Stomach (tissue), 9 donors: ENCODE measurements around the gene PPIP5K2. TPM values are rescaled to one million over a fixed set of nuclear protein-coding genes. Genes with fewer than 3 reads are reported as not detected.
A peak's percentile ranks its signal among the peaks of the same experiment; 100 is the strongest.

Experiments
- DNase-seq, 2 donors: peaks; one replicate each; pipeline versions ENCODE4 v3.0.0 to v3.0.0-alpha.2; 2013 to 2019
- H3K27ac ChIP-seq, 5 donors: fragments of 200-600 bp in 4 of 5; sonication (generic) in 4 of 5; one replicate each; pipeline ENCODE4 v1.5.1; 2013 to 2019; ENCODE audit warnings: mild to moderate bottlenecking in 1 of 5, moderate library complexity in 1 of 5
- H3K27me3 ChIP-seq, 3 donors: fragments of 200-600 bp; sonication (generic); one replicate each; pipeline ENCODE4 v1.5.1; 2017 to 2019; ENCODE audit warnings: mixed run types in 1 of 3
- H3K36me3 ChIP-seq, 4 donors: fragments of 200-600 bp; sonication (generic); 1 replicate in 3 of 4; 2 replicates in 1 of 4; pipeline ENCODE4 v1.5.1; 2016 to 2019
- H3K4me1 ChIP-seq, 4 donors: fragments of 200-600 bp; sonication (generic); one replicate each; pipeline ENCODE4 v1.5.1; 2016 to 2019
- H3K4me3 ChIP-seq, 4 donors: fragments of 200-600 bp; sonication (generic) in 3 of 4; one replicate each; pipeline ENCODE4 v1.5.1; 2016 to 2019; ENCODE audit warnings: mild to moderate bottlenecking in 1 of 4
- H3K9me3 ChIP-seq, 4 donors: fragments of 200-600 bp; sonication (generic); one replicate each; pipeline ENCODE4 v1.5.1; 2016 to 2019
- EP300 ChIP-seq: sonication (generic); formaldehyde crosslinking; IDR thresholded peaks from one replicate; pipeline ENCODE4 v1.6.1; 2017; ENCODE audit warnings: antibody characterized with exemption
- POLR2A ChIP-seq, 4 donors: fragments of 450-650 bp; IDR thresholded peaks; one replicate each; pipeline ENCODE4 v1.6.1; 2016; ENCODE audit warnings: antibody characterized with exemption in 4 of 4, control low read depth in 2 of 4, mild to moderate bottlenecking in 1 of 4, moderate library complexity in 1 of 4
- POLR2AphosphoS5 ChIP-seq, 3 donors: sonication (generic); formaldehyde crosslinking; IDR thresholded peaks; one replicate each; pipeline ENCODE4 v1.6.1; 2016; ENCODE audit warnings: antibody characterized with exemption in 3 of 3
- WGBS, 5 donors: extraction: QIAGEN DNeasy Blood & Tissue Kit in 3 of 5; methylation state at CpG; one replicate each; pipeline versions ENCODE4 v1.1.5 to v1.1.7; 2013 to 2018; 5-methylcytosine and 5-hydroxymethylcytosine counted together
- intact Hi-C: fragments of 100-400 bp; cut with DNase I; formaldehyde crosslinking; loops from one replicate; pipeline ENCODE4 v1.15.1; 2023; ENCODE audit warnings: low total_unique reads
- polyA plus RNA-seq, 3 donors: library from polyadenylated mRNA; stranded (reverse); fragments of 200-250 nt; gene quantifications; one replicate each; pipeline ENCODE4 v1.2.3, GENCODE V29; 2013
- total RNA-seq, 5 donors: library from RNA; depleted of rRNA; stranded (reverse); fragments of >200 nt; gene quantifications; one replicate each; pipeline versions ENCODE4 v1.1.0 to v1.2.3, GENCODE V29; 2014 to 2016
- TF ChIP-seq, protein P1 (sequence below), 7 experiments: fragments of 450-650 bp in 4 of 7; fragments of 200-600 bp in 3 of 7; sonication (generic) in 3 of 7; IDR thresholded peaks; one replicate each; pipeline ENCODE4 v1.5.1; 2016 to 2019; ENCODE audit warnings: antibody characterized with exemption in 7 of 7, control low read depth in 2 of 7, mild to moderate bottlenecking in 1 of 7
- donor health status: healthy with polysubstance abuse.
- donor health status: Bipolar disorder and iron deficiency.
- donor health status: healthy.

The PPIP5K2 gene
- total and polyA plus RNA-seq, 8 donors: 12.1 to 101 (median 28.2) TPM

DNA sequence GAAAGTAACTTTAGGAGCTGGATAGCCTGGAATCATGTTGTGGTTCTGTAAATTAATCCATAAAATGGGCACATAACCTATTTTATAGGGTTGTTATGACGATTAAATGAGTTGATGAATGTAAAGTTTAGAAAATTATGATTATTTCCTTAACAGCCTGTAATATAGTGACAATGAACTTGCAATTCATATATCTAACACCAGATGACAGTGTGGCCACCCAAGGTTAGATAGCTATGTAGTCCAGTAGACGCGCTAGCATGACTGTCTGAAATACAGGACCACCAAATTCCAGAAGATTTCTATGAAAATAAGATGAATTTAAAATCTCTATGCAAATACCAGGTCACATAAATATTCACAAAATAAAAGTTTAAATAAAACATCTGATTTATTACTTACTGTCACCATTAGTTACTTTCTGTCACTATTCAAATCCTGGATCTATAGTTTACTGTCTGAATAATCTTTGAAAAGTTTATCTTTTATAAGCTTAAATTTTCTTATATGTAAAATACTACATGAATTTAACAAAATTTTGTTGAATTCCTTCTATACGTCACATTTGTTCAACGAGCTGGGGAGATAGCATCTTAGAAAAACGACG, 112.4 kb downstream of the PPIP5K2 start:
- Histone ChIP-seq H3K27me3 (no peaks in the 10 kb centered on the region), H3K36me3 (no peaks in the 10 kb centered on the region), H3K9me3 (no peaks in the 10 kb centered on the region), H3K27ac (no peak overlapping the region), H3K4me1 (no peaks in the 10 kb centered on the region), H3K4me3 (no peak overlapping the region)
- TF ChIP-seq POLR2AphosphoS5 (IDR thresholded peaks at IDR 0.05) (no peak), POLR2A (IDR thresholded peaks at IDR 0.05) (no peak), EP300 (no peak)
- TF ChIP-seq, protein P1, sequence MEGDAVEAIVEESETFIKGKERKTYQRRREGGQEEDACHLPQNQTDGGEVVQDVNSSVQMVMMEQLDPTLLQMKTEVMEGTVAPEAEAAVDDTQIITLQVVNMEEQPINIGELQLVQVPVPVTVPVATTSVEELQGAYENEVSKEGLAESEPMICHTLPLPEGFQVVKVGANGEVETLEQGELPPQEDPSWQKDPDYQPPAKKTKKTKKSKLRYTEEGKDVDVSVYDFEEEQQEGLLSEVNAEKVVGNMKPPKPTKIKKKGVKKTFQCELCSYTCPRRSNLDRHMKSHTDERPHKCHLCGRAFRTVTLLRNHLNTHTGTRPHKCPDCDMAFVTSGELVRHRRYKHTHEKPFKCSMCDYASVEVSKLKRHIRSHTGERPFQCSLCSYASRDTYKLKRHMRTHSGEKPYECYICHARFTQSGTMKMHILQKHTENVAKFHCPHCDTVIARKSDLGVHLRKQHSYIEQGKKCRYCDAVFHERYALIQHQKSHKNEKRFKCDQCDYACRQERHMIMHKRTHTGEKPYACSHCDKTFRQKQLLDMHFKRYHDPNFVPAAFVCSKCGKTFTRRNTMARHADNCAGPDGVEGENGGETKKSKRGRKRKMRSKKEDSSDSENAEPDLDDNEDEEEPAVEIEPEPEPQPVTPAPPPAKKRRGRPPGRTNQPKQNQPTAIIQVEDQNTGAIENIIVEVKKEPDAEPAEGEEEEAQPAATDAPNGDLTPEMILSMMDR (IDR thresholded peaks at IDR 0.05): peak in 5 of 7 experiments; percentile 64 to 84 (median 80)
- intact Hi-C loops: loop anchor here (5.0 kb wide), 1 partner anchor 245 kb away; no protein-coding TSS in a partner anchor
- peak in 1 of 2 donors; percentile 63 for DNase-seq
- 69 to 77% (median 71%) methylated on average over 7 of the region's 7 CpGs for WGBS, 5 donors

DNA sequence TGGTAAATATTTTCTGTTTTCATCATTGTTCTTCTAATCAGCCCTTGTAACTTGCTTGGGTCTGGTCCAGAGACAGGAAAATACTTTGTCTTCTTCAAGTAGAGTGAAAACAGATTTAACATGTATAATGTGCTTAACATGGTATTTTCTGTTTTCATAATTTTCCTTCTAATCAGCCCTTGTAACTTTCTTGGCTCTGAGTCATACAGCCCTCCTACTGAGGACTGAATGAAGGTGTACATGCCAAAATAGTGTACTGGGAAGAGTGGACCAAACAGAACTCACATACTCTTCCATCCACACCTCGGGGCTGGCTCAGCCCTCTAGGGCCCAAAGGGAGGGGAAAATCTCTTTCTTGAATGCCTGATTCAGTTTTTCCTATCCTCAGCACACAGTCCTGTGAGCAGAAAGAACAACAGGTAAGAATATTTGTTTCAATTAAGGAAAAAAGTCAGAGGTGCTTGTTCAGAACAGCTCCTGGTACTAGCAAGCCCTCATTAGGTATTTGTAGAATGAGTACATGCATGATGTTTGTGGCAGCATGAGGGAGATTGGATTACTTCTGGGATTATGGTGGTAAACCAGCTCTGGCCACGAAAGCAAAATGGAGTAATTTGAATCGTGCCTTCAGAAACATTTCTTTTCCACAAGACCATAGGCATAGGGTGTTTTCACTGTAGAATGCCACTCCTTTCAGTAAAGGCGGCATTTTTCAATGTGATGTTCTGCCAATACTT, 114.3 kb downstream of the PPIP5K2 start:
- Histone ChIP-seq H3K27ac (no peak overlapping the region), H3K9me3 (peaks cover 0 to 6% (median 2%) of the 10 kb centered on the region in 4 donors), H3K4me1 (no peaks in the 10 kb centered on the region), H3K27me3 (no peaks in the 10 kb centered on the region), H3K4me3 (no peak overlapping the region), H3K36me3 (no peaks in the 10 kb centered on the region)
- no peak for TF ChIP-seq POLR2A (IDR thresholded peaks at IDR 0.05)
- TF ChIP-seq, protein P1 (IDR thresholded peaks at IDR 0.05): no peak
- no peak for TF ChIP-seq EP300
- TF ChIP-seq POLR2AphosphoS5 (IDR thresholded peaks at IDR 0.05): no peak
- DNase-seq: no peak
- 79 to 88% (median 82%) methylated on average over 4 of the region's 4 CpGs for WGBS, 5 donors
- intact Hi-C loops: loop anchor here (5.0 kb wide), 1 partner anchor 243 kb away; no protein-coding TSS in a partner anchor

DNA sequence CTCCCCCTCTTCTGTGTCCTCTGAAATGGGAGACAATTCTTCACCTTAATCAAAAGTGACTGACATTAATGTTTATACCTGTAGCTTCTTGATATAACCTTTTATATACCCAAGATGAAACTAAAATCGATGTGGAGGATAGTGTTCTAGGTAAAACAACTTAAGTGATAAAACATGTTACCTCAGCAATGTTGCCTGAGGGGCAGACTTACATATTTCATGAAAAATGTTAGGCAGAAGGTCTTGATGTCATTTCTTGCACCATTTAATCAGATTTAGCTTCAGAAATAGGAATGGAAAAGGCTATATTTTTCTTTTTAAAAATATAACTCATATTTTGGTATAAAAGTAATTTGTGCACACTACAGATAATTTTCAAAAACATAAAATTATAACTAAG, 115.8 kb downstream of the PPIP5K2 start:
- Histone ChIP-seq H3K4me1 (no peaks in the 10 kb centered on the region), H3K9me3 (peaks cover 0 to 13% (median 3%) of the 10 kb centered on the region in 4 donors), H3K4me3 (no peak overlapping the region), H3K27ac (no peak overlapping the region), H3K36me3 (no peaks in the 10 kb centered on the region), H3K27me3 (no peaks in the 10 kb centered on the region)
- DNase-seq: no peak
- WGBS, 5 donors: 65 to 82% (median 76%) methylated on average over 1 of the region's 1 CpG
- intact Hi-C loops: no loop called here
- TF ChIP-seq POLR2AphosphoS5 (IDR thresholded peaks at IDR 0.05) (no peak), POLR2A (IDR thresholded peaks at IDR 0.05) (no peak), EP300 (no peak)
- TF ChIP-seq, protein P1 (IDR thresholded peaks at IDR 0.05): no peak

DNA sequence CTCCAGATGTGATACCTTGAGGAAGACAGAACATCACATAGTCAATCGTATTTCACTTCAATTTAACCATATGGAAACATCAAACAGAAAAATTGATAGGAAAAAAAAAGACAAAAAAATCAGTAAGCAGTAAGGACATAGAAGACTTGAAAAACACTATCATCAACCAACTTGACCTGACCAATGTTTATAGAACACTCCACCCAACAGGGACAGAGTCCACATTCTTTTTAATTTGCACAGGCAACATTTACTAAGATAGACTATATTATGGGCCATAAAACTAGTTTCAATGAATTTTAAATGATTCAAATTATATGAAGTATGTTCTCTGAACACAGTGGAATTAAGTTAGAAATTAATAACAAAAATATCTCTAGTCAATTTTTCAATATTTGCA, 117.7 kb downstream of the PPIP5K2 start:
- Histone ChIP-seq H3K27me3 (no peaks in the 10 kb centered on the region), H3K4me3 (no peak overlapping the region), H3K36me3 (no peaks in the 10 kb centered on the region), H3K27ac (no peak overlapping the region), H3K4me1 (no peaks in the 10 kb centered on the region), H3K9me3 (peaks cover 0 to 13% (median 5%) of the 10 kb centered on the region in 4 donors)
- intact Hi-C loops: no loop called here
- DNase-seq: no peak
- TF ChIP-seq POLR2A (IDR thresholded peaks at IDR 0.05): no peak
- TF ChIP-seq POLR2AphosphoS5 (IDR thresholded peaks at IDR 0.05): no peak
- TF ChIP-seq, protein P1 (IDR thresholded peaks at IDR 0.05): no peak
- no peak for TF ChIP-seq EP300
- WGBS, 5 donors: 39 to 74% (median 62%) methylated on average over 1 of the region's 1 CpG
